Activated T-cell treated with anti-CD3 and anti-CD28 coated beads, Interleukin-2, amount 50 U/mL, for 24 hours (primary cell): ENCODE data around the gene PRKACB.

Experiments
- DNase-seq: peaks from one replicate; pipeline ENCODE4 v3.0.0-alpha.2; 2020
- H3K27ac Mint-ChIP-seq: 2 replicates; pipeline ENCODE4 v1.8.0; 2020; ENCODE audit warnings: mild to moderate bottlenecking, mixed read lengths
- H3K27me3 Mint-ChIP-seq: 2 replicates; pipeline ENCODE4 v1.8.0; 2020; ENCODE audit warnings: mixed read lengths
- H3K36me3 Mint-ChIP-seq: 2 replicates; pipeline ENCODE4 v1.8.0; 2020; ENCODE audit warnings: low read depth, mixed read lengths
- H3K4me1 Mint-ChIP-seq: 2 replicates; pipeline ENCODE4 v1.8.0; 2020; ENCODE audit warnings: low read depth, mixed read lengths
- H3K4me3 Mint-ChIP-seq: 2 replicates; pipeline ENCODE4 v1.8.0; 2020; ENCODE audit warnings: mild to moderate bottlenecking, moderate library complexity, mixed read lengths
- H3K9me3 Mint-ChIP-seq: 2 replicates; pipeline ENCODE4 v1.8.0; 2020; ENCODE audit warnings: mixed read lengths

The PRKACB gene

GRCh38 chr1:84166797-84167196 is 22.7 kb downstream of the PRKACB start:
- H3K4me3 Mint-ChIP-seq = peak overlapping the region; percentile 11
- peaks cover 80% of the 10 kb centered on the region for H3K4me1 Mint-ChIP-seq
- H3K27ac Mint-ChIP-seq = peak overlapping the region; percentile 29
- DNase-seq = no peak
- no peaks in the 10 kb centered on the region for H3K27me3 Mint-ChIP-seq
- H3K9me3 Mint-ChIP-seq = no peaks in the 10 kb centered on the region
- H3K36me3 Mint-ChIP-seq = no peaks in the 10 kb centered on the region

DNA sequence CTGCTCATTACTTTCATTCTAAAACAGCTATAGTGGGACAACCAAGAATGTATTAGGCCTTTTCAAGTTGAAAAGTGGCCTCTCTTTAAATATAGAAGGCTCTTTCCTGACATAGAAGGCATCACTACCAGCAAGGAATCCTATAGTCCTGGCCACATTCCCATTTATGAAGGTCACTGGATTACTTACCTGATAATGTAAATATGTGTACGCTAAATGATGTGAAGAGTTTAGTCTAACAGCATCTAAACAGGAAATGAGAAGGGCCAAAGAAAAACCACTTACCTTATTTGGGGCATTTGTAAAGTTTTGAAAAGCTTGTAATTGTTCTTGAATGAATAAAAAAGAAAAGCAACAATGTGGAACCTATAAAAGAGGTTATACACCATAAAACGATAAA is 24.7 kb downstream of the PRKACB start:
- DNase-seq = no peak
- H3K9me3 Mint-ChIP-seq = no peaks in the 10 kb centered on the region
- no peaks in the 10 kb centered on the region for H3K36me3 Mint-ChIP-seq
- H3K4me3 Mint-ChIP-seq = no peak overlapping the region
- peak overlapping the region; percentile 12 for H3K27ac Mint-ChIP-seq
- peaks cover 74% of the 10 kb centered on the region for H3K4me1 Mint-ChIP-seq
- no peaks in the 10 kb centered on the region for H3K27me3 Mint-ChIP-seq

DNA sequence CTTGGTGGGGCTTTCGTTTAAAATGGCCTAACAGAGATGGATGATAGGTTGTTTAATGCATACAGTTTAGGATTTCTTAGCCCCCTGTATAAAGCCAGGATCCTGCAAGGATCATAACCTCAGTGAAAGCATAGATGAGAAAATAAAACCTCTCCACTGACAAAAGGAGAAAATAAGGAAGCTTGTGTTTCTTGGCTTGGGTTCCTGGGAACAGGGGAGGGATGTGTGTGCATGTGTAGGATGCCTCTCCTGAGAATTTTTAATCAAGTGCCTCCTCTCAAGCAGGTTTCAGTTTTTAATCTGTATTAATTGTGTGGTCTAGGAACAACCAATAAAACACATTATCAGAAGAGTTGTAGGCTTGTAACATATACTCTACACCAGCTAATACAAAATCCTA is 26.1 kb downstream of the PRKACB start:
- Mint-ChIP-seq H3K9me3 (no peaks in the 10 kb centered on the region), H3K36me3 (no peaks in the 10 kb centered on the region), H3K27me3 (no peaks in the 10 kb centered on the region), H3K4me3 (no peak overlapping the region), H3K27ac (peak overlapping the region; percentile 15), H3K4me1 (peaks cover 72% of the 10 kb centered on the region)
- DNase-seq = no peak

- H3K36me3 Mint-ChIP-seq = no peaks in the 10 kb centered on the region
- no peak overlapping the region for H3K27ac Mint-ChIP-seq
- H3K9me3 Mint-ChIP-seq = no peaks in the 10 kb centered on the region
- H3K27me3 Mint-ChIP-seq = no peaks in the 10 kb centered on the region
- no peak overlapping the region for H3K4me3 Mint-ChIP-seq
- peaks cover 72% of the 10 kb centered on the region for H3K4me1 Mint-ChIP-seq
- DNase-seq = no peak
Measured at GRCh38 chr1:84171481-84171880, 27.4 kb downstream of the PRKACB start.

- Mint-ChIP-seq H3K9me3 (no peaks in the 10 kb centered on the region), H3K4me3 (no peak overlapping the region), H3K4me1 (peaks cover 58% of the 10 kb centered on the region), H3K36me3 (peaks cover 5% of the 10 kb centered on the region), H3K27me3 (no peaks in the 10 kb centered on the region), H3K27ac (no peak overlapping the region)
- DNase-seq = no peak
Measured at GRCh38 chr1:84174051-84174556, 30.0 kb downstream of the PRKACB start.

GRCh38 chr1:84181350-84182005 is 37.4 kb downstream of the PRKACB start:
- Mint-ChIP-seq H3K4me1 (peaks cover 24% of the 10 kb centered on the region), H3K9me3 (peaks cover 4% of the 10 kb centered on the region), H3K4me3 (no peak overlapping the region), H3K36me3 (peaks cover 40% of the 10 kb centered on the region), H3K27ac (no peak overlapping the region), H3K27me3 (no peaks in the 10 kb centered on the region)
- no peak for DNase-seq

GRCh38 chr1:84190455-84190854 is 46.4 kb downstream of the PRKACB start:
- H3K4me3 Mint-ChIP-seq = no peak overlapping the region
- peaks cover 87% of the 10 kb centered on the region for H3K36me3 Mint-ChIP-seq
- H3K9me3 Mint-ChIP-seq = peaks cover 32% of the 10 kb centered on the region
- no peak overlapping the region for H3K27ac Mint-ChIP-seq
- DNase-seq = no peak
- no peaks in the 10 kb centered on the region for H3K27me3 Mint-ChIP-seq
- peaks cover 14% of the 10 kb centered on the region for H3K4me1 Mint-ChIP-seq

GRCh38 chr1:84192681-84193080 is 48.6 kb downstream of the PRKACB start:
- DNase-seq = no peak
- Mint-ChIP-seq H3K27ac (no peak overlapping the region), H3K4me3 (no peak overlapping the region), H3K9me3 (peaks cover 29% of the 10 kb centered on the region), H3K36me3 (peaks cover 84% of the 10 kb centered on the region), H3K27me3 (no peaks in the 10 kb centered on the region), H3K4me1 (peaks cover 4% of the 10 kb centered on the region)

DNA sequence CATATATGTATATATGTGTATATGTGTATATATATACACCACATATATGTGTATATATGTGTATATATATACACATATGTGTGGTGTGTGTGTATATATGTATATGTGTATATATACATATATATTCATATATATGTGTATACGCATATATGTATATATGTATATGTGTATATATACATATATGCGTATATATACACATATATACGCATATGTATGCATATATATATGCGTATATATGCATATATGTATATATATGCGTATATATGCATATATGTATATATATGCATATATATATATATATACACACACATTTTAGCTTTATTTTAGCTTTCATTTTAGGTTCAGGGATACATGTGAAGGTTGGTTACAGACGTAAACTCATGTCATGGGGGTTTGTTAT is 54.8 kb downstream of the PRKACB start:
- peaks cover 69% of the 10 kb centered on the region for H3K36me3 Mint-ChIP-seq
- no peaks in the 10 kb centered on the region for H3K27me3 Mint-ChIP-seq
- no peak for DNase-seq
- H3K27ac Mint-ChIP-seq = no peak overlapping the region
- H3K9me3 Mint-ChIP-seq = peaks cover 7% of the 10 kb centered on the region
- H3K4me3 Mint-ChIP-seq = no peak overlapping the region
- H3K4me1 Mint-ChIP-seq = peaks cover 14% of the 10 kb centered on the region

GRCh38 chr1:84199257-84199656 is 55.2 kb downstream of the PRKACB start:
- peaks cover 12% of the 10 kb centered on the region for H3K4me1 Mint-ChIP-seq

GRCh38 chr1:84202126-84202525 is 58.1 kb downstream of the PRKACB start:
- Mint-ChIP-seq H3K9me3 (peaks cover 5% of the 10 kb centered on the region), H3K27ac (no peak overlapping the region), H3K4me1 (peaks cover 16% of the 10 kb centered on the region), H3K27me3 (no peaks in the 10 kb centered on the region), H3K36me3 (peaks cover 66% of the 10 kb centered on the region), H3K4me3 (no peak overlapping the region)
- DNase-seq = no peak

More at GRCh38 chr1:84199257-84199656, 55.2 kb downstream of the PRKACB start:
- Mint-ChIP-seq H3K27ac (no peak overlapping the region), H3K9me3 (peaks cover 5% of the 10 kb centered on the region), H3K36me3 (peaks cover 69% of the 10 kb centered on the region), H3K27me3 (no peaks in the 10 kb centered on the region), H3K4me3 (no peak overlapping the region)
- no peak for DNase-seq

DNA sequence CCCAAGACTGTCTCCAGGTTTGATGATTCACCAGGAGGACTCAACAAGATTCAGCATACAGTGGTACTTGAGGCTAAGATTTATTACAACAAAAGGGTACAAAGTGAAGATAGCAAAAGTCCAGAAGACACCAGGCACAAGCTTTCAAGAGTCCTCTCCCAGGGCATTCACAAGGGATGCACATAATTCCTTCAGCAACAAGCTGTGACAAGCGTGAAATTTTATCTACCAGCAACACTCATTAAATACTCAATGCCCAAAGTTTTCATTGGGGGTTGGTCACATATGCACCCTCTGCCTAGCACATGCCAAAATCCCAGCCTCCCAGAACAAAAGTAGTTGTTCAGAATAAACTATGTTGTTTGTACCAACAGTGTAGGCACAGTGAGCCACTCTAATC is 62.3 kb downstream of the PRKACB start:
- Mint-ChIP-seq H3K4me1 (peaks cover 22% of the 10 kb centered on the region), H3K36me3 (peaks cover 60% of the 10 kb centered on the region), H3K9me3 (no peaks in the 10 kb centered on the region), H3K27ac (no peak overlapping the region), H3K4me3 (no peak overlapping the region), H3K27me3 (no peaks in the 10 kb centered on the region)
- DNase-seq = no peak

DNA sequence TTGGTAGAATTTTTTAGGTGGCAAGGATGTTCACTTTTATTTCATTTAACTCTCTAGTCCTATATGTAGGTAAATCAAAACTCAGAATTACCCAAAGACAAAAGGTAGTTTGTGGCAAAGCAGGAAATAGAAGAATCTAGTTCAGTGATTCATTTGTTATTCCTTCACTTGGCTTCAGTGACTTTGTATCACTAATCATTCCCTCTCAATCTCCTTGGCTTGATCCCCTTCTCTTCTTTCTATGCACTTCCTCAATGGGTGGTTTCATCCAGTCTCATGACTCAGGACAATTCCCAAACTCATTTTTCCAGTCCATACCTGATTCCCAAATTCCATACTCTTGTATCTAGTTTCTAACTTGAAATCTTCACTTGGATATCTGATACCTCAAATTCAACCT is 64.9 kb downstream of the PRKACB start:
- no peak for DNase-seq
- Mint-ChIP-seq H3K4me1 (peaks cover 23% of the 10 kb centered on the region), H3K27ac (no peak overlapping the region), H3K27me3 (no peaks in the 10 kb centered on the region), H3K9me3 (no peaks in the 10 kb centered on the region), H3K4me3 (no peak overlapping the region), H3K36me3 (peaks cover 54% of the 10 kb centered on the region)

DNA sequence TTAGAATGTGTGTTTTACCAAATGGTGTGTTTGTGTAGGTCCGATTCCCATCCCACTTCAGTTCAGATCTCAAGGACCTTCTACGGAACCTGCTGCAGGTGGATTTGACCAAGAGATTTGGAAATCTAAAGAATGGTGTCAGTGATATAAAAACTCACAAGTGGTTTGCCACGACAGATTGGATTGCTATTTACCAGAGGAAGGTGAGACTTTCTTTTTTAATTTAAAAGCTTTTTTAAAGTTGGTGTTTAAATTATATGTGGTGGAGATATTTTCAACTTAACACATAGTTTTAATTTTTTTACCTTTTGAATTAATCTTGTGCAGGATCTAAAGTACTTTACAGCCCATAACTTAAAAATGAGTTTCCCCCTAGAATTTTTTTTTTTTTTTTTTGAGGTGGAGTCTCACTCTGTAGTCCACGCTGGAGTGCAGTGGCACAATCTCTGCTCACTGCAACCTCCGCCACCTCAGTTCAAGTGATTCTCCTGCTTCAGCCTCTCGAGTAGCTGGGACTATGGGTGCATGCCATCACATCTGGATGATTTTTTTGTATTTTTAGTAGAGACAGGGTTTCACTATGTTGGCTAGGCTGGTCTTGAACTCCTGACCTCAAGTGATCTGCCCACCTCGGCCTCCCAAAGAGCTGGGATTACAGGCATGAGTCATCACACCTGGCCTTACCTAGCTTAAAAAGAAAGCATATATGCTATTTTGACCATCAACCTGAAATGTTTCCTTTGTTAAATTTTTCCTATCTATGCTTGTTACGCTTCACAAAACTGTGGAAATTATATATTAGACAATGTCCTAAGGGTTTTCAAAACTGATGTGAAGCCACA is 70.3 kb downstream of the PRKACB start:
- Mint-ChIP-seq H3K27me3 (no peaks in the 10 kb centered on the region), H3K4me1 (peaks cover 30% of the 10 kb centered on the region), H3K27ac (peak overlapping the region; percentile 40), H3K9me3 (peaks cover 5% of the 10 kb centered on the region), H3K4me3 (no peak overlapping the region), H3K36me3 (peaks cover 61% of the 10 kb centered on the region)
- DNase-seq = no peak

GRCh38 chr1:84217239-84217638 is 73.2 kb downstream of the PRKACB start:
- peaks cover 24% of the 10 kb centered on the region for H3K9me3 Mint-ChIP-seq
- no peak overlapping the region for H3K4me3 Mint-ChIP-seq
- H3K27ac Mint-ChIP-seq = no peak overlapping the region
- no peaks in the 10 kb centered on the region for H3K27me3 Mint-ChIP-seq
- peaks cover 28% of the 10 kb centered on the region for H3K4me1 Mint-ChIP-seq
- no peak for DNase-seq
- H3K36me3 Mint-ChIP-seq = peaks cover 78% of the 10 kb centered on the region
